ENCODE results near the gene ARG2. TPM values are rescaled to one million over a fixed set of nuclear protein-coding genes. Genes with fewer than 3 reads are reported as not detected.

Gene ARG2
- total and polyA plus RNA-seq, 9 of the 15 experiments (the other 6 are each of a cell fraction or from before 2014, with no cell fraction given), result 6.2 to 75.0 (median 17.8) TPM

DNA sequence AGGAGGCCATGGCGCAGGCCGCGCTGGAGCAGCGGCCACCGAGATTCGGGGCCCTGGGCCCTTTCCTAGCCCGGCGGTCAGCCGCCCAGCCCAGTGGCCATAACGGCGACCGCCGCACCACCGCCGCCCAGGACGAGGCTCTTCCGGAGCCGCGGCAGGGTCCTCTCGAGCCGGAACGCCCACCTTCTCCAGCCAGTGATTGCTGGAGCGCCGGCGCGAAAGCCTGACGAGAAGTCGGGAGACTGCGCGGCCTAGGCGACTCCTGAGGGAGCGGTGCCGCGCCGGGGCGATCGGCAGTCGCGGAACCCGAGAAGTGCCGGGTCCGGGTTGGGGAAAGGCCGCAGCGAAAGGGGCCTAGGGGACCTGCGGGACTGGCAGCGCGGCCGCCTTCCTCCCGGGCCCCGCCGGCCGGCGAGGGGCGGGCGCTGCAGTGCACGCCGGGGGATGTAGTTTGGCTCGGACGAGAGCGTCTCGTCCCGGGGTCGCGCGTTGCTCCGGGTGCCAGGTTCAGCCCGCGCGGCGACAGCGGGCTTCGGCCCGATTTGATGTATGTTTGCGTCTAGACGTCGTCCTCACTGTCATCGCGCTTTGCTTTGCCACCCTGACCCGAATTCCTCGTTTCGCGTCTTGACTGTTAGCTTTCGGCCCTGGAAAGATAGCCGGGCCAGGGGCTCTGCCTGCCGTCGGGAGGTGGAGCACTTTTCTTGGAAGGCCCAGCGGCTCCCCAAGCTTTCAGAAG is 54.9 kb downstream of the ARG2 start, which contains the start of gene VTI1B (continued):
- TF ChIP-seq, protein P1, sequence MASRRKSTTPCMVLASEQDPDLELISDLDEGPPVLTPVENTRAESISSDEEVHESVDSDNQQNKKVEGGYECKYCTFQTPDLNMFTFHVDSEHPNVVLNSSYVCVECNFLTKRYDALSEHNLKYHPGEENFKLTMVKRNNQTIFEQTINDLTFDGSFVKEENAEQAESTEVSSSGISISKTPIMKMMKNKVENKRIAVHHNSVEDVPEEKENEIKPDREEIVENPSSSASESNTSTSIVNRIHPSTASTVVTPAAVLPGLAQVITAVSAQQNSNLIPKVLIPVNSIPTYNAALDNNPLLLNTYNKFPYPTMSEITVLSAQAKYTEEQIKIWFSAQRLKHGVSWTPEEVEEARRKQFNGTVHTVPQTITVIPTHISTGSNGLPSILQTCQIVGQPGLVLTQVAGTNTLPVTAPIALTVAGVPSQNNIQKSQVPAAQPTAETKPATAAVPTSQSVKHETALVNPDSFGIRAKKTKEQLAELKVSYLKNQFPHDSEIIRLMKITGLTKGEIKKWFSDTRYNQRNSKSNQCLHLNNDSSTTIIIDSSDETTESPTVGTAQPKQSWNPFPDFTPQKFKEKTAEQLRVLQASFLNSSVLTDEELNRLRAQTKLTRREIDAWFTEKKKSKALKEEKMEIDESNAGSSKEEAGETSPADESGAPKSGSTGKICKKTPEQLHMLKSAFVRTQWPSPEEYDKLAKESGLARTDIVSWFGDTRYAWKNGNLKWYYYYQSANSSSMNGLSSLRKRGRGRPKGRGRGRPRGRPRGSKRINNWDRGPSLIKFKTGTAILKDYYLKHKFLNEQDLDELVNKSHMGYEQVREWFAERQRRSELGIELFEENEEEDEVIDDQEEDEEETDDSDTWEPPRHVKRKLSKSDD (conservative IDR thresholded peaks at IDR 0.05; ENCODE audit: low read length), result no peak
- TF ChIP-seq KLF10 (CRISPR knock-in tag; IDR thresholded peaks at IDR 0.05) (no peak), TBP (optimal IDR thresholded peaks at IDR 0.05; ENCODE audit: low read depth, low read length) (peak; percentile 38), FOXJ3 (CRISPR knock-in tag; IDR thresholded peaks at IDR 0.05) (no peak), TAL1 (IDR thresholded peaks at IDR 0.05) (no peak), ZBTB17 (CRISPR knock-in tag; IDR thresholded peaks at IDR 0.05) (peak; percentile 56; the same call in 1 of the 2 replicates), U2AF1 (optimal IDR thresholded peaks at IDR 0.05; ENCODE audit: low read depth, low read length) (no peak), ZNF165 (CRISPR knock-in tag; IDR thresholded peaks at IDR 0.05; ENCODE audit: borderline replicate concordance) (no peak), PHB (CRISPR knock-in tag; IDR thresholded peaks at IDR 0.05) (no peak), KAT7 (CRISPR knock-in tag; IDR thresholded peaks at IDR 0.05; ENCODE audit: borderline replicate concordance) (no peak), MECOM (CRISPR knock-in tag; IDR thresholded peaks at IDR 0.05) (no peak)
- TF ChIP-seq, protein P2, sequence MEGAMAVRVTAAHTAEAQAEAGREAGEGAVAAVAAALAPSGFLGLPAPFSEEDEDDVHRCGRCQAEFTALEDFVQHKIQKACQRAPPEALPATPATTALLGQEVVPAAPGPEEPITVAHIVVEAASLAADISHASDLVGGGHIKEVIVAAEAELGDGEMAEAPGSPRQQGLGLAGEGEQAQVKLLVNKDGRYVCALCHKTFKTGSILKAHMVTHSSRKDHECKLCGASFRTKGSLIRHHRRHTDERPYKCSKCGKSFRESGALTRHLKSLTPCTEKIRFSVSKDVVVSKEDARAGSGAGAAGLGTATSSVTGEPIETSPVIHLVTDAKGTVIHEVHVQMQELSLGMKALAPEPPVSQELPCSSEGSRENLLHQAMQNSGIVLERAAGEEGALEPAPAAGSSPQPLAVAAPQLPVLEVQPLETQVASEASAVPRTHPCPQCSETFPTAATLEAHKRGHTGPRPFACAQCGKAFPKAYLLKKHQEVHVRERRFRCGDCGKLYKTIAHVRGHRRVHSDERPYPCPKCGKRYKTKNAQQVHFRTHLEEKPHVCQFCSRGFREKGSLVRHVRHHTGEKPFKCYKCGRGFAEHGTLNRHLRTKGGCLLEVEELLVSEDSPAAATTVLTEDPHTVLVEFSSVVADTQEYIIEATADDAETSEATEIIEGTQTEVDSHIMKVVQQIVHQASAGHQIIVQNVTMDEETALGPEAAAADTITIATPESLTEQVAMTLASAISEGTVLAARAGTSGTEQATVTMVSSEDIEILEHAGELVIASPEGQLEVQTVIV (CRISPR knock-in tag; IDR thresholded peaks at IDR 0.05; ENCODE audit: borderline replicate concordance), result no peak
- TF ChIP-seq, protein P3, sequence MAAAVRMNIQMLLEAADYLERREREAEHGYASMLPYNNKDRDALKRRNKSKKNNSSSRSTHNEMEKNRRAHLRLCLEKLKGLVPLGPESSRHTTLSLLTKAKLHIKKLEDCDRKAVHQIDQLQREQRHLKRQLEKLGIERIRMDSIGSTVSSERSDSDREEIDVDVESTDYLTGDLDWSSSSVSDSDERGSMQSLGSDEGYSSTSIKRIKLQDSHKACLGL (CRISPR knock-in tag; IDR thresholded peaks at IDR 0.05; ENCODE audit: borderline replicate concordance, poor library complexity, severe bottlenecking), result no peak
- TF ChIP-seq, protein P4, sequence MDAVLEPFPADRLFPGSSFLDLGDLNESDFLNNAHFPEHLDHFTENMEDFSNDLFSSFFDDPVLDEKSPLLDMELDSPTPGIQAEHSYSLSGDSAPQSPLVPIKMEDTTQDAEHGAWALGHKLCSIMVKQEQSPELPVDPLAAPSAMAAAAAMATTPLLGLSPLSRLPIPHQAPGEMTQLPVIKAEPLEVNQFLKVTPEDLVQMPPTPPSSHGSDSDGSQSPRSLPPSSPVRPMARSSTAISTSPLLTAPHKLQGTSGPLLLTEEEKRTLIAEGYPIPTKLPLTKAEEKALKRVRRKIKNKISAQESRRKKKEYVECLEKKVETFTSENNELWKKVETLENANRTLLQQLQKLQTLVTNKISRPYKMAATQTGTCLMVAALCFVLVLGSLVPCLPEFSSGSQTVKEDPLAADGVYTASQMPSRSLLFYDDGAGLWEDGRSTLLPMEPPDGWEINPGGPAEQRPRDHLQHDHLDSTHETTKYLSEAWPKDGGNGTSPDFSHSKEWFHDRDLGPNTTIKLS (IDR thresholded peaks at IDR 0.05; ENCODE audit: borderline replicate concordance, low read depth), result peak; percentile 90
- TF ChIP-seq, protein P5, sequence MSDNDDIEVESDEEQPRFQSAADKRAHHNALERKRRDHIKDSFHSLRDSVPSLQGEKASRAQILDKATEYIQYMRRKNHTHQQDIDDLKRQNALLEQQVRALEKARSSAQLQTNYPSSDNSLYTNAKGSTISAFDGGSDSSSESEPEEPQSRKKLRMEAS (CRISPR knock-in tag; IDR thresholded peaks at IDR 0.05), result no peak; the same call in 1 of the 2 replicates
- TF ChIP-seq, protein P6, sequence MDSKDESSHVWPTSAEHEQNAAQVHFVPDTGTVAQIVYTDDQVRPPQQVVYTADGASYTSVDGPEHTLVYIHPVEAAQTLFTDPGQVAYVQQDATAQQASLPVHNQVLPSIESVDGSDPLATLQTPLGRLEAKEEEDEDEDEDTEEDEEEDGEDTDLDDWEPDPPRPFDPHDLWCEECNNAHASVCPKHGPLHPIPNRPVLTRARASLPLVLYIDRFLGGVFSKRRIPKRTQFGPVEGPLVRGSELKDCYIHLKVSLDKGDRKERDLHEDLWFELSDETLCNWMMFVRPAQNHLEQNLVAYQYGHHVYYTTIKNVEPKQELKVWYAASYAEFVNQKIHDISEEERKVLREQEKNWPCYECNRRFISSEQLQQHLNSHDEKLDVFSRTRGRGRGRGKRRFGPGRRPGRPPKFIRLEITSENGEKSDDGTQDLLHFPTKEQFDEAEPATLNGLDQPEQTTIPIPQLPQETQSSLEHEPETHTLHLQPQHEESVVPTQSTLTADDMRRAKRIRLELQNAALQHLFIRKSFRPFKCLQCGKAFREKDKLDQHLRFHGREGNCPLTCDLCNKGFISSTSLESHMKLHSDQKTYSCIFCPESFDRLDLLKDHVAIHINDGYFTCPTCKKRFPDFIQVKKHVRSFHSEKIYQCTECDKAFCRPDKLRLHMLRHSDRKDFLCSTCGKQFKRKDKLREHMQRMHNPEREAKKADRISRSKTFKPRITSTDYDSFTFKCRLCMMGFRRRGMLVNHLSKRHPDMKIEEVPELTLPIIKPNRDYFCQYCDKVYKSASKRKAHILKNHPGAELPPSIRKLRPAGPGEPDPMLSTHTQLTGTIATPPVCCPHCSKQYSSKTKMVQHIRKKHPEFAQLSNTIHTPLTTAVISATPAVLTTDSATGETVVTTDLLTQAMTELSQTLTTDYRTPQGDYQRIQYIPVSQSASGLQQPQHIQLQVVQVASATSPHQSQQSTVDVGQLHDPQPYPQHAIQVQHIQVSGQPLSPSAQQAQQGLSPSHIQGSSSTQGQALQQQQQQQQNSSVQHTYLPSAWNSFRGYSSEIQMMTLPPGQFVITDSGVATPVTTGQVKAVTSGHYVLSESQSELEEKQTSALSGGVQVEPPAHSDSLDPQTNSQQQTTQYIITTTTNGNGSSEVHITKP (IDR thresholded peaks at IDR 0.05; ENCODE audit: partially characterized antibody), result no peak
